Stimulated activated naive CD4-positive, alpha-beta T cell (primary cell): ENCODE data around the gene PTPRU.

Experiments
- DNase-seq, 6 experiments: peaks; one replicate each; lab custom pipeline; 2025; lab: John Stamatoyannopoulos, UW

PTPRU gene

GRCh38 chr1:29365906-29366670 is 129.8 kb downstream of the PTPRU start:
- no peak for DNase-seq

GRCh38 chr1:29368936-29369932 is 132.9 kb downstream of the PTPRU start:
- no peak for DNase-seq

GRCh38 chr1:29370067-29370466 is 133.7 kb downstream of the PTPRU start:
- no peak for DNase-seq

- no peak for DNase-seq
Observed at GRCh38 chr1:29371332-29371731, 135.0 kb downstream of the PTPRU start.

GRCh38 chr1:29372108-29372507 is 135.8 kb downstream of the PTPRU start:
- DNase-seq, result no peak
